ENCODE data around the gene GNG13. TPM values are rescaled to one million over a fixed set of nuclear protein-coding genes. Genes with fewer than 3 reads are reported as not detected.

GNG13 gene
- total and polyA plus RNA-seq, 2 experiments from 2014 or later: 0.29 TPM; not detected in 1

DNA sequence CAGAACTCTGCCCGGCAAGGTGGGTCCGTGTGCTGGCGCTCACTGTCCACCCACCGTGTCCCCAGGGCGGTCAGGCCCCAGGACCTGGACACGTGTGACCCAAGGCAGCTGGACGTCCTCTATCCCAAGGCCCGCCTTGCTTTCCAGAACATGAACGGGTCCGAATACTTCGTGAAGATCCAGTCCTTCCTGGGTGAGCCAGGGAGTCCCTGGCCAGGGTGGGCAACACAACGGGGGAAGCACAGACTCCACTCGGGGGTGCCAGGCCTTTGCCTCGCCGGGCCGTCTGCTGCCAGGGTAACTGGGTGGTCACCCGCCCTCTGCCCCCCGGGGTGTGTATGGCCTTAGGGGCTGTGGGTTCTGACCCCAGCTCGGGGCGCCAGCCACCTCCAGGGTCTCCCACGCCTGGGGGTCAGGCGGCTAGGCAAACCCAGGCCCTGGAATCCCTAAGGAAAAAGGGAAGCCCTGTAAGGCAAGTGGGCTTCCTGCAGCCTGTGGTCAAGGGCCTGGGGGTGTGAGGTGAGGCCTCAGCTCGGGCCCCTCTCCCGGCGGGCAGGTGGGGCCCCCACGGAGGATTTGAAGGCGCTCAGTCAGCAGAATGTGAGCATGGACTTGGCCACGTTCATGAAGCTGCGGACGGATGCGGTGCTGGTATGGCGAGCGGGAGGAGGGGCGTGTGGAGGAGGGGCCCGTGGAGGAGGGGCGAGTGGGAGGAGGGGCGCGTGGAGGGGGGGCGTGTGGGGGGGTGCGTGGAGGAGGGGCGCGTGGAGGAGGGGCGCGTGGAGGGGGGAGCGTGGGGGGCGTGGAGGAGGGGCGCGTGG lies 33.5 kb downstream of the GNG13 start:
- no peak overlapping the region for H3K4me3 Mint-ChIP-seq
- Histone ChIP-seq H3K36me3 (ENCODE audit: insufficient read depth) (no peaks in the 10 kb centered on the region), H2AFZ (no peak overlapping the region), H3K27ac (ENCODE audit: low read depth) (no peak overlapping the region), H3K27me3 (ENCODE audit: insufficient read depth) (no peaks in the 10 kb centered on the region), H3K4me3 (no peak overlapping the region), H3K4me2 (no peak overlapping the region), H3K9me2 (ENCODE audit: insufficient read depth) (no peaks in the 10 kb centered on the region), H3F3A (replicated peaks; ENCODE audit: low read depth) (0 out of 2 replicates have a peak, but pooled peaks cover 3% of the 10 kb centered on the region), H4K20me1 (replicated peaks; ENCODE audit: insufficient read depth) (no peaks in the 10 kb centered on the region), H3K79me2 (replicated peaks; ENCODE audit: insufficient read depth) (no peaks in the 10 kb centered on the region), H3K4me1 (ENCODE audit: insufficient read depth) (no peaks in the 10 kb centered on the region)
- no peaks in the 10 kb centered on the region for H3K9me3 Mint-ChIP-seq
- DNase-seq (ENCODE audit: low spot score) (no peak), ATAC-seq (no peak)
- no peaks in the 10 kb centered on the region for H3K36me3 Mint-ChIP-seq (ENCODE audit: low read depth)
- H3K27me3 Mint-ChIP-seq (ENCODE audit: insufficient read depth, low read depth, poor library complexity): peaks cover 14% of the 10 kb centered on the region
- no peak for TF ChIP-seq ZNF114 (CRISPR knock-in tag; IDR thresholded peaks at IDR 0.05)
- no peaks in the 10 kb centered on the region; the same call in 2 of the 3 replicates for H3K4me1 Mint-ChIP-seq
- H3K27ac Mint-ChIP-seq: no peak overlapping the region

DNA sequence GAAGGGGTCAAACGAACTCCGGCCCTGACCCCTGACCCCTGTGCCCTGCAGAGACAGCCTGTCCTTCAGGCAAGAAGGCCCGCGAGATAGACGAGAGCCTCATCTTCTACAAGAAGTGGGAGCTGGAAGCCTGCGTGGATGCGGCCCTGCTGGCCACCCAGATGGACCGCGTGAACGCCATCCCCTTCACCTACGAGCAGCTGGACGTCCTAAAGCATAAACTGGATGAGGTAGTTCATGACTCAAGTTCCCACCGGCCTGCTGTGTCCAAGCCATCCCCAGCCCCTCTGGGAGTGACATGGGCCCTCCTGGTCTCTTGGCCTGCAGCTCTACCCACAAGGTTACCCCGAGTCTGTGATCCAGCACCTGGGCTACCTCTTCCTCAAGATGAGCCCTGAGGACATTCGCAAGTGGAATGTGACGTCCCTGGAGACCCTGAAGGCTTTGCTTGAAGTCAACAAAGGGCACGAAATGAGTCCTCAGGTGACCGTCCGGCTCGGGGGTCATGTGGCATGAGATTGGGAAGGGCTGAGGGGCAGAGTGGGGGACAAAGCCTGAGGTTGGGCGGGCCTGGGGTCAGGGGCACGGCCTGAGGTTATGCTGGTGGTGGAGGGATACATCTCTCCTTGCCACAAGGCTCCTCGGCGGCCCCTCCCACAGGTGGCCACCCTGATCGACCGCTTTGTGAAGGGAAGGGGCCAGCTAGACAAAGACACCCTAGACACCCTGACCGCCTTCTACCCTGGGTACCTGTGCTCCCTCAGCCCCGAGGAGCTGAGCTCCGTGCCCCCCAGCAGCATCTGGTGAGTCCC lies 34.3 kb downstream of the GNG13 start:
- Histone ChIP-seq H3K79me2 (replicated peaks; ENCODE audit: insufficient read depth) (no peaks in the 10 kb centered on the region), H3F3A (replicated peaks; ENCODE audit: low read depth) (0 out of 2 replicates have a peak, but pooled peaks cover 3% of the 10 kb centered on the region), H3K36me3 (ENCODE audit: insufficient read depth) (no peaks in the 10 kb centered on the region), H3K9me2 (ENCODE audit: insufficient read depth) (no peaks in the 10 kb centered on the region), H4K20me1 (replicated peaks; ENCODE audit: insufficient read depth) (no peaks in the 10 kb centered on the region), H2AFZ (no peak overlapping the region), H3K4me2 (no peak overlapping the region), H3K27me3 (ENCODE audit: insufficient read depth) (no peaks in the 10 kb centered on the region), H3K4me3 (no peak overlapping the region), H3K27ac (ENCODE audit: low read depth) (no peak overlapping the region), H3K4me1 (ENCODE audit: insufficient read depth) (no peaks in the 10 kb centered on the region)
- H3K27ac Mint-ChIP-seq: no peak overlapping the region
- no peak for DNase-seq (ENCODE audit: low spot score)
- no peaks in the 10 kb centered on the region for H3K36me3 Mint-ChIP-seq (ENCODE audit: low read depth)
- H3K27me3 Mint-ChIP-seq (ENCODE audit: insufficient read depth, low read depth, poor library complexity): peaks cover 15% of the 10 kb centered on the region
- H3K4me1 Mint-ChIP-seq: no peaks in the 10 kb centered on the region; the same call in 2 of the 3 replicates
- H3K4me3 Mint-ChIP-seq: no peak overlapping the region
- H3K9me3 Mint-ChIP-seq: no peaks in the 10 kb centered on the region
- ATAC-seq: no peak
- TF ChIP-seq CREB1 (CRISPR knock-in tag; IDR thresholded peaks at IDR 0.05; ENCODE audit: low read depth): no peak
- TF ChIP-seq, protein P1, sequence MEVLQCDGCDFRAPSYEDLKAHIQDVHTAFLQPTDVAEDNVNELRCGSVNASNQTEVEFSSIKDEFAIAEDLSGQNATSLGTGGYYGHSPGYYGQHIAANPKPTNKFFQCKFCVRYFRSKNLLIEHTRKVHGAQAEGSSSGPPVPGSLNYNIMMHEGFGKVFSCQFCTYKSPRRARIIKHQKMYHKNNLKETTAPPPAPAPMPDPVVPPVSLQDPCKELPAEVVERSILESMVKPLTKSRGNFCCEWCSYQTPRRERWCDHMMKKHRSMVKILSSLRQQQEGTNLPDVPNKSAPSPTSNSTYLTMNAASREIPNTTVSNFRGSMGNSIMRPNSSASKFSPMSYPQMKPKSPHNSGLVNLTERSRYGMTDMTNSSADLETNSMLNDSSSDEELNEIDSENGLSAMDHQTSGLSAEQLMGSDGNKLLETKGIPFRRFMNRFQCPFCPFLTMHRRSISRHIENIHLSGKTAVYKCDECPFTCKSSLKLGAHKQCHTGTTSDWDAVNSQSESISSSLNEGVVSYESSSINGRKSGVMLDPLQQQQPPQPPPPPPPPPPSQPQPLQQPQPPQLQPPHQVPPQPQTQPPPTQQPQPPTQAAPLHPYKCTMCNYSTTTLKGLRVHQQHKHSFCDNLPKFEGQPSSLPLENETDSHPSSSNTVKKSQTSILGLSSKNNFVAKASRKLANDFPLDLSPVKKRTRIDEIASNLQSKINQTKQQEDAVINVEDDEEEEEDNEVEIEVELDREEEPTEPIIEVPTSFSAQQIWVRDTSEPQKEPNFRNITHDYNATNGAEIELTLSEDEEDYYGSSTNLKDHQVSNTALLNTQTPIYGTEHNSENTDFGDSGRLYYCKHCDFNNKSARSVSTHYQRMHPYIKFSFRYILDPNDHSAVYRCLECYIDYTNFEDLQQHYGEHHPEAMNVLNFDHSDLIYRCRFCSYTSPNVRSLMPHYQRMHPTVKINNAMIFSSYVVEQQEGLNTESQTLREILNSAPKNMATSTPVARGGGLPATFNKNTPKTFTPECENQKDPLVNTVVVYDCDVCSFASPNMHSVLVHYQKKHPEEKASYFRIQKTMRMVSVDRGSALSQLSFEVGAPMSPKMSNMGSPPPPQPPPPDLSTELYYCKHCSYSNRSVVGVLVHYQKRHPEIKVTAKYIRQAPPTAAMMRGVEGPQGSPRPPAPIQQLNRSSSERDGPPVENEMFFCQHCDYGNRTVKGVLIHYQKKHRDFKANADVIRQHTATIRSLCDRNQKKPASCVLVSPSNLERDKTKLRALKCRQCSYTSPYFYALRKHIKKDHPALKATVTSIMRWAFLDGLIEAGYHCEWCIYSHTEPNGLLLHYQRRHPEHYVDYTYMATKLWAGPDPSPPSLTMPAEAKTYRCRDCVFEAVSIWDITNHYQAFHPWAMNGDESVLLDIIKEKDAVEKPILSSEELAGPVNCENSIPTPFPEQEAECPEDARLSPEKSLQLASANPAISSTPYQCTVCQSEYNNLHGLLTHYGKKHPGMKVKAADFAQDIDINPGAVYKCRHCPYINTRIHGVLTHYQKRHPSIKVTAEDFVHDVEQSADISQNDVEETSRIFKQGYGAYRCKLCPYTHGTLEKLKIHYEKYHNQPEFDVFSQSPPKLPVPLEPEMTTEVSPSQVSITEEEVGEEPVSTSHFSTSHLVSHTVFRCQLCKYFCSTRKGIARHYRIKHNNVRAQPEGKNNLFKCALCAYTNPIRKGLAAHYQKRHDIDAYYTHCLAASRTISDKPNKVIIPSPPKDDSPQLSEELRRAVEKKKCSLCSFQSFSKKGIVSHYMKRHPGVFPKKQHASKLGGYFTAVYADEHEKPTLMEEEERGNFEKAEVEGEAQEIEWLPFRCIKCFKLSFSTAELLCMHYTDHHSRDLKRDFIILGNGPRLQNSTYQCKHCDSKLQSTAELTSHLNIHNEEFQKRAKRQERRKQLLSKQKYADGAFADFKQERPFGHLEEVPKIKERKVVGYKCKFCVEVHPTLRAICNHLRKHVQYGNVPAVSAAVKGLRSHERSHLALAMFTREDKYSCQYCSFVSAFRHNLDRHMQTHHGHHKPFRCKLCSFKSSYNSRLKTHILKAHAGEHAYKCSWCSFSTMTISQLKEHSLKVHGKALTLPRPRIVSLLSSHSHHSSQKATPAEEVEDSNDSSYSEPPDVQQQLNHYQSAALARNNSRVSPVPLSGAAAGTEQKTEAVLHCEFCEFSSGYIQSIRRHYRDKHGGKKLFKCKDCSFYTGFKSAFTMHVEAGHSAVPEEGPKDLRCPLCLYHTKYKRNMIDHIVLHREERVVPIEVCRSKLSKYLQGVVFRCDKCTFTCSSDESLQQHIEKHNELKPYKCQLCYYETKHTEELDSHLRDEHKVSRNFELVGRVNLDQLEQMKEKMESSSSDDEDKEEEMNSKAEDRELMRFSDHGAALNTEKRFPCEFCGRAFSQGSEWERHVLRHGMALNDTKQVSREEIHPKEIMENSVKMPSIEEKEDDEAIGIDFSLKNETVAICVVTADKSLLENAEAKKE (CRISPR knock-in tag; IDR thresholded peaks at IDR 0.05): no peak
- TF ChIP-seq ZNF114 (CRISPR knock-in tag; IDR thresholded peaks at IDR 0.05): no peak
- TF ChIP-seq, protein P2, sequence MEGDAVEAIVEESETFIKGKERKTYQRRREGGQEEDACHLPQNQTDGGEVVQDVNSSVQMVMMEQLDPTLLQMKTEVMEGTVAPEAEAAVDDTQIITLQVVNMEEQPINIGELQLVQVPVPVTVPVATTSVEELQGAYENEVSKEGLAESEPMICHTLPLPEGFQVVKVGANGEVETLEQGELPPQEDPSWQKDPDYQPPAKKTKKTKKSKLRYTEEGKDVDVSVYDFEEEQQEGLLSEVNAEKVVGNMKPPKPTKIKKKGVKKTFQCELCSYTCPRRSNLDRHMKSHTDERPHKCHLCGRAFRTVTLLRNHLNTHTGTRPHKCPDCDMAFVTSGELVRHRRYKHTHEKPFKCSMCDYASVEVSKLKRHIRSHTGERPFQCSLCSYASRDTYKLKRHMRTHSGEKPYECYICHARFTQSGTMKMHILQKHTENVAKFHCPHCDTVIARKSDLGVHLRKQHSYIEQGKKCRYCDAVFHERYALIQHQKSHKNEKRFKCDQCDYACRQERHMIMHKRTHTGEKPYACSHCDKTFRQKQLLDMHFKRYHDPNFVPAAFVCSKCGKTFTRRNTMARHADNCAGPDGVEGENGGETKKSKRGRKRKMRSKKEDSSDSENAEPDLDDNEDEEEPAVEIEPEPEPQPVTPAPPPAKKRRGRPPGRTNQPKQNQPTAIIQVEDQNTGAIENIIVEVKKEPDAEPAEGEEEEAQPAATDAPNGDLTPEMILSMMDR (conservative IDR thresholded peaks at IDR 0.05; ENCODE audit: low read depth in 2 of 2): no peak
- no peak for TF ChIP-seq EZH2 (IDR thresholded peaks at IDR 0.05; ENCODE audit: low read depth, unreplicated experiment)
- no peak for TF ChIP-seq STAT1 (IDR thresholded peaks at IDR 0.05; ENCODE audit: unreplicated experiment)
- no peak for TF ChIP-seq ZNF331 (CRISPR knock-in tag; IDR thresholded peaks at IDR 0.05; ENCODE audit: low read depth)
- TF ChIP-seq POLR2AphosphoS5 (IDR thresholded peaks at IDR 0.05; ENCODE audit: low read depth): no peak
- TF ChIP-seq EZH2phosphoT487 (IDR thresholded peaks at IDR 0.05; ENCODE audit: unreplicated experiment): no peak
- no peak for TF ChIP-seq JUNB (IDR thresholded peaks at IDR 0.05; ENCODE audit: unreplicated experiment)
